GM23248 (cell line): ENCODE measurements around the gene RELL1. TPM values are rescaled to one million over a fixed set of nuclear protein-coding genes. Genes with fewer than 3 reads are reported as not detected.

Experiments used
- DNase-seq: peaks from one replicate; pipeline ENCODE4 v3.0.0-alpha.2; 2015
- H2AFZ ChIP-seq: fragments of 200-600 bp; sonication (generic); 2 replicates; pipeline ENCODE4 v1.6.1; 2016; ENCODE audit warnings: antibody characterized with exemption
- H3F3A ChIP-seq: fragments of 200-600 bp; sonication (generic); 2 replicates; pipeline ENCODE4 v1.6.1; 2016; ENCODE audit warnings: mild to moderate bottlenecking, antibody characterized with exemption, mixed run types; ENCODE audit not compliant: insufficient read depth
- H3K27ac ChIP-seq: fragments of 200-600 bp; sonication (generic); 2 replicates; pipeline ENCODE4 v1.5.1; 2016; ENCODE audit warnings: mild to moderate bottlenecking
- H3K27me3 ChIP-seq: fragments of 200-600 bp; sonication (generic); replicated peaks from 2 replicates; pipeline ENCODE4 v1.6.1; 2016; ENCODE audit warnings: mild to moderate bottlenecking; ENCODE audit not compliant: insufficient read depth
- H3K36me3 ChIP-seq: fragments of 200-600 bp; sonication (generic); 2 replicates; pipeline ENCODE4 v1.6.1; 2016; ENCODE audit warnings: low read depth, mild to moderate bottlenecking
- H3K4me1 ChIP-seq: fragments of 200-600 bp; sonication (generic); 2 replicates; pipeline ENCODE4 v1.6.1; 2016; ENCODE audit warnings: mild to moderate bottlenecking; ENCODE audit not compliant: insufficient read depth
- H3K4me2 ChIP-seq: fragments of 200-600 bp; sonication (generic); one replicate; pipeline ENCODE4 v1.6.1; 2016; ENCODE audit warnings: mild to moderate bottlenecking; ENCODE audit not compliant: unreplicated experiment
- H3K4me3 ChIP-seq: fragments of 200-600 bp; sonication (generic); 2 replicates; pipeline ENCODE4 v1.5.1; 2016; ENCODE audit warnings: mild to moderate bottlenecking
- H3K79me2 ChIP-seq: fragments of 200-600 bp; sonication (generic); 2 replicates; pipeline ENCODE4 v1.6.1; 2016; ENCODE audit warnings: mild to moderate bottlenecking; ENCODE audit not compliant: insufficient read depth
- H3K9ac ChIP-seq: fragments of 200-600 bp; sonication (generic); 2 replicates; pipeline ENCODE4 v1.6.1; 2016; ENCODE audit warnings: mild to moderate bottlenecking
- H3K9me2 ChIP-seq: fragments of 200-600 bp; sonication (generic); 2 replicates; pipeline ENCODE4 v1.6.1; 2016; ENCODE audit warnings: mixed run types, mild to moderate bottlenecking, moderate library complexity; ENCODE audit not compliant: insufficient read depth
- H3K9me3 ChIP-seq: fragments of 200-600 bp; sonication (generic); one replicate; pipeline ENCODE4 v1.6.1; 2017; ENCODE audit warnings: low read depth
- H4K20me1 ChIP-seq: fragments of 200-600 bp; sonication (generic); 2 replicates; pipeline ENCODE4 v1.6.0; 2016; ENCODE audit not compliant: insufficient read depth
- EZH2 ChIP-seq: fragments of 200-600 bp; sonication (generic); IDR thresholded peaks from 2 replicates; pipeline ENCODE4 v1.6.1; 2018; ENCODE audit warnings: antibody characterized with exemption, mild to moderate bottlenecking; ENCODE audit not compliant: insufficient read depth, poor library complexity, severe bottlenecking
- EZH2phosphoT487 ChIP-seq: fragments of 200-600 bp; sonication (generic); IDR thresholded peaks from 2 replicates; pipeline ENCODE4 v1.6.1; 2018; ENCODE audit warnings: antibody characterized with exemption, moderate library complexity, mild to moderate bottlenecking, low read depth; ENCODE audit not compliant: insufficient read depth
- WGBS, 2 experiments: methylation state at CpG; one replicate each; pipeline ENCODE4 v1.1.6; 2015 to 2017; ENCODE audit warnings: low lambda C conversion rate in 2 of 2, low coverage in 1 of 2; ENCODE audit errors: missing lambda C conversion rate in 2 of 2; 5-methylcytosine and 5-hydroxymethylcytosine counted together
- in situ Hi-C: fragments of 300-500 bp; cut with MboI; formaldehyde crosslinking; loops from 2 replicates; pipeline ENCODE4 v1.15.0; 2020
- polyA plus RNA-seq: library from polyadenylated mRNA; unstranded; fragments of >200 nt; fragmentation: Nextera tagmentation; extraction: Ambion mirVana; gene quantifications from 2 replicates; pipeline ENCODE4 v1.2.1, GENCODE V29; 2016
- total RNA-seq: library from RNA; depleted of rRNA; stranded (reverse); fragments of >200 nt; shearing (Covaris generic); gene quantifications from 2 replicates; pipeline ENCODE4 v1.2.3, GENCODE V29; 2014

RELL1 gene
- total and polyA plus RNA-seq, 2 experiments from 2014 or later = 7.7 to 42.5 TPM

DNA sequence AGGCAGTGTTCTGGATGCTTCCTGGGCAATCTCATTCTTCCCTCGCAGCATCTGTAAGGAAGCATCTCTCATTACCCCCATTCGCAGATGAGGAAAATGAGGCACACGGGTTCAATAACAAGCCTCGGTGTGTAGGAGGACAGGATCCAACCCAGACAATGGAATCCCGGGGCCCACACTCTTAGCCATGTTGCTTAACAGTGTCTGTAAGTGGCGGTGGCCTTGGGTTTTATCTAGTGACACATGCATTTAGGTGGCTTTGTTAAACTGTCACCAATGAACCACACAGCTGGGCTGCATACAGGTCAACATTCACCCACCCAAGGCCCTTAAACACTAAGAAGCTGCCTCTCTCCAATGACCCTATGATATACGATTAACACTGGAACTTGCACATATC is 22.6 kb downstream of the RELL1 start:
- Histone ChIP-seq H4K20me1 (no peaks in the 10 kb centered on the region), H3K4me2 (no peak overlapping the region), H3K79me2 (peaks cover 53% of the 10 kb centered on the region), H3K9me3 (no peaks in the 10 kb centered on the region), H3K27me3 (no peaks in the 10 kb centered on the region), H3K9me2 (no peaks in the 10 kb centered on the region), H3K4me3 (no peak overlapping the region), H3K9ac (no peak overlapping the region), H2AFZ (no peak overlapping the region), H3F3A (peaks cover 18% of the 10 kb centered on the region), H3K4me1 (peaks cover 29% of the 10 kb centered on the region), H3K27ac (no peak overlapping the region), H3K36me3 (no peaks in the 10 kb centered on the region)
- TF ChIP-seq EZH2 (no peak), EZH2phosphoT487 (no peak)
- no peak for DNase-seq
- in situ Hi-C loops = no loop called here
- 92 to 96% methylated on average over 7 of the region's 7 CpGs for WGBS, 2 experiments

GRCh38 chr4:37662861-37663390 is 23.2 kb downstream of the RELL1 start:
- H3K79me2 ChIP-seq = peaks cover 58% of the 10 kb centered on the region
- no peaks in the 10 kb centered on the region for H3K9me2 ChIP-seq
- no peaks in the 10 kb centered on the region for H4K20me1 ChIP-seq
- H3K4me1 ChIP-seq = peaks cover 29% of the 10 kb centered on the region
- H2AFZ ChIP-seq = no peak overlapping the region
- in situ Hi-C loops = no loop called here
- peaks cover 18% of the 10 kb centered on the region for H3F3A ChIP-seq
- no peak overlapping the region for H3K4me3 ChIP-seq
- no peak overlapping the region for H3K9ac ChIP-seq
- no peaks in the 10 kb centered on the region for H3K27me3 ChIP-seq
- H3K36me3 ChIP-seq = no peaks in the 10 kb centered on the region
- no peak overlapping the region for H3K4me2 ChIP-seq
- no peak for DNase-seq
- WGBS, 2 experiments = 89 to 95% methylated on average over 4 to 5 of the region's 5 CpGs
- H3K9me3 ChIP-seq = no peaks in the 10 kb centered on the region
- H3K27ac ChIP-seq = no peak overlapping the region
- TF ChIP-seq EZH2 (no peak), EZH2phosphoT487 (no peak)

DNA sequence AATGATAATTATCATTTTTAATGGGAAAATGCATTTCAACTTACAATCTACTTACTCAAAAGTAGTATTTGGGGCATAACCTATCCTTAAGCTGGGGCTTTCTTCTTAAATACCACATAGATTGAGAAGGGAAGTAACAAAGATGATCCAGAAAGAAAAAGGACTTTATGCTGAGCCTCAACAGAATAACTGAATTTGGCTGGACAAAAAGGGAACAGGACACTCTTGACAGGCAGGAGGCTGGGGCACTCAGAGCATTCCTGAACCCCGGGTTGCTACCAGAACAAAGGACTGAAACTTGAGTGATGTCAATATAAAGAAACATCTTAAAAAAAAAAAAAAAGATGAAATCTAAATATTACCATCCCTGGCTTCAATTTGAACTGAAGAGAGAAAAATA is 23.9 kb downstream of the RELL1 start:
- Histone ChIP-seq H3F3A (peaks cover 12% of the 10 kb centered on the region), H3K9me3 (no peaks in the 10 kb centered on the region), H3K27me3 (no peaks in the 10 kb centered on the region), H3K9ac (no peak overlapping the region), H2AFZ (no peak overlapping the region), H3K79me2 (peaks cover 62% of the 10 kb centered on the region), H3K36me3 (no peaks in the 10 kb centered on the region), H3K4me3 (no peak overlapping the region), H3K4me2 (no peak overlapping the region), H4K20me1 (no peaks in the 10 kb centered on the region), H3K27ac (no peak overlapping the region), H3K4me1 (peaks cover 22% of the 10 kb centered on the region), H3K9me2 (no peaks in the 10 kb centered on the region)
- in situ Hi-C loops = no loop called here
- 0% methylated on average over 1 of the region's 1 CpG for WGBS, 2 experiments
- DNase-seq = no peak
- no peak for TF ChIP-seq EZH2phosphoT487
- TF ChIP-seq EZH2 = no peak

GRCh38 chr4:37661772-37662171 is 24.4 kb downstream of the RELL1 start:
- H3K9me3 ChIP-seq = no peaks in the 10 kb centered on the region
- peak; percentile 32 for DNase-seq
- TF ChIP-seq EZH2phosphoT487 (no peak), EZH2 (no peak)
- peaks cover 62% of the 10 kb centered on the region for H3K79me2 ChIP-seq
- H3K36me3 ChIP-seq = no peaks in the 10 kb centered on the region
- H3K9ac ChIP-seq = no peak overlapping the region
- WGBS, 2 experiments = 5 to 9% methylated on average over 2 to 3 of the region's 3 CpGs
- peaks cover 17% of the 10 kb centered on the region for H3K4me1 ChIP-seq
- H3F3A ChIP-seq = peaks cover 7% of the 10 kb centered on the region
- H4K20me1 ChIP-seq = no peaks in the 10 kb centered on the region
- in situ Hi-C loops = no loop called here
- H3K27me3 ChIP-seq = no peaks in the 10 kb centered on the region
- H2AFZ ChIP-seq = no peak overlapping the region
- H3K9me2 ChIP-seq = no peaks in the 10 kb centered on the region
- no peak overlapping the region for H3K27ac ChIP-seq
- peak overlapping the region; percentile 3 for H3K4me2 ChIP-seq
- no peak overlapping the region for H3K4me3 ChIP-seq

- no peak overlapping the region for H2AFZ ChIP-seq
- no peaks in the 10 kb centered on the region for H3K9me2 ChIP-seq
- H4K20me1 ChIP-seq = no peaks in the 10 kb centered on the region
- H3K9ac ChIP-seq = no peak overlapping the region
- no peak overlapping the region for H3K4me2 ChIP-seq
- H3K27ac ChIP-seq = no peak overlapping the region
- peaks cover 67% of the 10 kb centered on the region for H3K79me2 ChIP-seq
- TF ChIP-seq EZH2 (no peak), EZH2phosphoT487 (no peak)
- no peaks in the 10 kb centered on the region for H3K36me3 ChIP-seq
- in situ Hi-C loops = no loop called here
- no peak for DNase-seq
- H3K27me3 ChIP-seq = no peaks in the 10 kb centered on the region
- no peaks in the 10 kb centered on the region for H3F3A ChIP-seq
- H3K4me3 ChIP-seq = no peak overlapping the region
- H3K9me3 ChIP-seq = no peaks in the 10 kb centered on the region
- H3K4me1 ChIP-seq = peaks cover 11% of the 10 kb centered on the region
- WGBS, 2 experiments = 82 to 86% methylated on average over 3 of the region's 3 CpGs
These were observed 26.5 kb downstream of the RELL1 start for GRCh38 chr4:37659696-37660095.
